Nephron progenitor cell (in vitro differentiated cells): ENCODE results near the gene SLC12A4.

Source experiments
- DNase-seq: peaks from one replicate; pipeline ENCODE4 v3.0.0; 2021
- H3K27ac Mint-ChIP-seq: 2 replicates; pipeline ENCODE4 v1.8.0; 2021; ENCODE audit warnings: mild to moderate bottlenecking, moderate library complexity, mixed read lengths
- H3K27me3 Mint-ChIP-seq: 2 replicates; pipeline ENCODE4 v1.8.0; 2021; ENCODE audit warnings: mild to moderate bottlenecking, low read depth, mixed read lengths; ENCODE audit not compliant: poor library complexity
- H3K36me3 Mint-ChIP-seq: 2 replicates; pipeline ENCODE4 v1.8.0; 2021; ENCODE audit warnings: low read depth, mixed read lengths
- H3K4me1 Mint-ChIP-seq: 2 replicates; pipeline ENCODE4 v1.8.0; 2021; ENCODE audit warnings: mixed read lengths
- H3K4me3 Mint-ChIP-seq: 2 replicates; pipeline ENCODE4 v1.8.0; 2021; ENCODE audit warnings: mild to moderate bottlenecking, moderate library complexity, mixed read lengths
- H3K9me3 Mint-ChIP-seq: 2 replicates; pipeline ENCODE4 v1.8.0; 2021; ENCODE audit warnings: mild to moderate bottlenecking, moderate library complexity, mixed read lengths
- CTCF ChIP-seq: fragments of 200-600 bp; sonication (generic); IDR thresholded peaks from 2 replicates; pipeline ENCODE4 v1.5.0; 2021; ENCODE audit warnings: antibody characterized with exemption

SLC12A4 gene

GRCh38 chr16:67965668-67966548 lies 2.5 kb downstream of the SLC12A4 start:
- Mint-ChIP-seq H3K36me3 (peaks cover 17% of the 10 kb centered on the region), H3K27me3 (peaks cover 11% of the 10 kb centered on the region), H3K27ac (peak overlapping the region; percentile 34), H3K4me3 (peak overlapping the region; percentile 98), H3K9me3 (no peaks in the 10 kb centered on the region), H3K4me1 (peaks cover 60% of the 10 kb centered on the region)
- DNase-seq, result no peak
- TF ChIP-seq CTCF, result no peak

GRCh38 chr16:67964477-67965131 lies 3.8 kb downstream of the SLC12A4 start:
- no peaks in the 10 kb centered on the region for H3K9me3 Mint-ChIP-seq
- H3K36me3 Mint-ChIP-seq, result peaks cover 24% of the 10 kb centered on the region
- H3K27ac Mint-ChIP-seq, result no peak overlapping the region
- peaks cover 52% of the 10 kb centered on the region for H3K4me1 Mint-ChIP-seq
- no peak for TF ChIP-seq CTCF
- no peak overlapping the region for H3K4me3 Mint-ChIP-seq
- DNase-seq, result no peak
- peaks cover 8% of the 10 kb centered on the region for H3K27me3 Mint-ChIP-seq

- TF ChIP-seq CTCF, result no peak
- Mint-ChIP-seq H3K36me3 (peaks cover 24% of the 10 kb centered on the region), H3K4me1 (peaks cover 45% of the 10 kb centered on the region), H3K9me3 (no peaks in the 10 kb centered on the region), H3K4me3 (no peak overlapping the region), H3K27ac (no peak overlapping the region), H3K27me3 (peaks cover 8% of the 10 kb centered on the region)
- no peak for DNase-seq
Measured at GRCh38 chr16:67963662-67964321, 4.6 kb downstream of the SLC12A4 start.

GRCh38 chr16:67963292-67963661 lies 5.2 kb downstream of the SLC12A4 start:
- TF ChIP-seq CTCF, result no peak
- Mint-ChIP-seq H3K27ac (no peak overlapping the region), H3K4me3 (no peak overlapping the region), H3K27me3 (peaks cover 10% of the 10 kb centered on the region), H3K4me1 (peaks cover 45% of the 10 kb centered on the region), H3K9me3 (no peaks in the 10 kb centered on the region), H3K36me3 (peaks cover 29% of the 10 kb centered on the region)
- no peak for DNase-seq

GRCh38 chr16:67962135-67962534 lies 6.3 kb downstream of the SLC12A4 start:
- DNase-seq, result no peak
- Mint-ChIP-seq H3K9me3 (no peaks in the 10 kb centered on the region), H3K27me3 (peaks cover 8% of the 10 kb centered on the region), H3K4me1 (peaks cover 36% of the 10 kb centered on the region), H3K4me3 (no peak overlapping the region), H3K36me3 (peaks cover 32% of the 10 kb centered on the region), H3K27ac (no peak overlapping the region)
- no peak for TF ChIP-seq CTCF
